KG1 (cell line): ENCODE results near the gene NDP.

ENCODE experiments used
- DNase-seq: peaks from one replicate; lab custom pipeline; 2025; lab: John Stamatoyannopoulos, UW

The NDP gene, protein sequence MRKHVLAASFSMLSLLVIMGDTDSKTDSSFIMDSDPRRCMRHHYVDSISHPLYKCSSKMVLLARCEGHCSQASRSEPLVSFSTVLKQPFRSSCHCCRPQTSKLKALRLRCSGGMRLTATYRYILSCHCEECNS

DNA sequence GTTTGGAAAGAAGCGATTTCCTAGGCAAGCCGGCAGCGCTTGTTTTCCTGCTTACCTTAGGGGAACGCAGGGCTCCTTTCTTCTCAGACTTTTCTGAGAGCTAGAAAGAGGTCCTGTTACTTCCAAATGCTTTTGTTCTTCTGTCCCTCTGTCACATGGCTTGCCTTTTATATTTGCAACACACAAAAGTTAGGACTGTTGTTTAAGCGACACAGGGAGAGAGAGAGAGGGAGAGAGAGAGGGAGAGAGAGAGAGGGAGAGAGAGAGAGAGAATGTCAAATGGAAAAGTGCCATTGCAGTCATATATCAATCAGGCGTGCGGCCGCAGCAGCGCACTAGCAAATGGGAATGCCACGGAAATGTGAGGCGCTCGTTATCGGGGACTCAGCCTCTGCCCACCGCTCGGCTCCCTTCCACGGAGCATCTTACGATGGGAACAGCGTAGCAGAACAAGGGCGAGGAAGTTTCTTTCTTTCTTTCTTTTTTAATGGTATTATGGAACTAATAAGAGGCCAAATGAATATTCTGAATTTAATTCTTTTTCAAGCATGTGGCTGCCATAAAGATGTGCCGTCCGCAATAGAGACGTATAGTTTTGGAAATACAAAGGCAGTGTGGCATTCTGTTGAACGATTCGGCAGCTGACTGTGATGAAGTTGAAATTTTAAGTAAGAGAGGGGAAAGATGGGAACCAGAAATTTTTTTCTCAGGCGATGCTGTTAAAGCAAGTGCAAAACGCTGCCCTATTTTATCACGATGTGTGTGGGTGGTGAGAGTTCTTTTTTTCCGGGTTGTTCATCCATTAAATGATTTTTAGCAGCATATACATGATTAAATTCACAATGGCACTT, at the start of gene NDP:
Gene NDP, minus strand, starts transcription at position 142 of the 851 bp plus-strand sequence. CDS start 14,745 bp downstream, outside the sequence.
- no peak for DNase-seq

DNA sequence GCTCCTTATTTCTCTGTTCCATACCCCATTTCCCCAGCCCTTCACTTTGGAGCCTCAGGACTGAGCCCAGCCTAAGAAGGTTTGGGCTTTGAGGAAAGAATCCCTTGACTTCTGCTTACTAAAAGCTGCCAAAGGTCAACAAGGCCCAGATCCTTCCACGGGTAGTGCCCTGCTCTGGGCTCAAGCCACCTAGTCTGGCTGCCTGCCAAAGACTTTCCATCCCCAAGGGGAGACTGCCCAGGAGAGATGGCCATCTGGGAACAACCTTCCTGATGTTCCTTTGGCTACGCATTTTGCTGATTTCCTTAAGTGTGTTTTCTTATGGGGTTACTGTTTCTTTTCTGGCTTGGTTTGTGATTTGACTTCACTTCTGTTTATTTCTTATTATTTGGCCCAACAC, 49.8 kb upstream of the NDP start:
- DNase-seq, result no peak

DNA sequence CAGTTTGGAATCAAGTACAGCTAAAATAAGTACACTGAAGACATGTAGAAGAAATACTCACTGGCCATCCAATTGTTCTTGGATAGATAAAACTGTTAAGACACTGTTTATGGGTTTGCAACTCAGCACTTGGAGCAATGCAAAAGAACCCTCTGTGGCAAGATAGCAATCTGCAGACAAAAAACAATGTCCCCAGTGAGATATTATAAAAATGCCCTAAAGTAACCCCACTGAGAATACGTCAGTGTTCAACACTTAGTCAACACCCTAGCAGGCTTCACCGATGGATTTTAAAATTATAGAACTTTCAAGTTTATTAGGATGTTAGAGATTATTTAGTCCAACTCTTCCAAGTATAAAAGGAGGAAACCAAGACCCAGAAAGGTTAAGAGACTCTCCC, 47.5 kb upstream of the NDP start:
- no peak for DNase-seq

DNA sequence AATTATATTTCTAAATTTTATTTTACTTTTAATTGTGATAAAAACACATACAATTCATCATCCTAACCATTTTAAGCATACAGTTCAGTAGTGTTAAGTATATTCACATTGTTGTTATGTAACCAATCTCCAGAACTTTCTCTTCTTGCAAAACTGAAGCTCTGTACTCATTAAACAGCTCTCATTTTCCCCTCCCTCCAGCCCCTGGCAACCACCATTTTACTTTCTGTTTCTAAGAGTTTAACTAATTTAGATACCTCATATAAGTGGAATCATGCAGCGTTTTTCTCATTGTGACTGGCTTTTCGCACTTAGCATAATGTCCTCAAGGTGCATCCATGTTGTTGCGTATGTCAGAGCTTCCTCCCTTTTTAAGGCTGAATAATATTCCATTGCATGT, 46.7 kb upstream of the NDP start:
- DNase-seq, result no peak

DNA sequence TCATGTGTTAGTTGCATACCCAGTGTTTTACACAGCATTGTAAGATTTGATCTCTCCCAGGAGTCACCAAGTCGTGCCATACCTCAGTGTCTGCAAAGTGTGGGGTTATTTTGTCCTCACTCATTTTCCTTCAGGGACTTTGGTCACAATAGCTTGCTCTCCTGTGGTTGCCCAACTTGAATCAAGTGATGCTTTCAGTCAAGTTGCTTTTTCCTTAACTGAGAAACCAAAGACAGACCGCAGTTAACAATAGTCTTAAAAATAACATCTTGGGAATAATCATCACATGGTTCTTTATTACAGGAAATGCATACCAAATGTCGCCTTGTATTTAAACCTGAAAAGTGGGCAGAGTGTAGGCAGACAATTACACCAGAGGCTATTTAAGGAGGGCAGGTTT, 44.5 kb upstream of the NDP start:
- DNase-seq, result no peak

DNA sequence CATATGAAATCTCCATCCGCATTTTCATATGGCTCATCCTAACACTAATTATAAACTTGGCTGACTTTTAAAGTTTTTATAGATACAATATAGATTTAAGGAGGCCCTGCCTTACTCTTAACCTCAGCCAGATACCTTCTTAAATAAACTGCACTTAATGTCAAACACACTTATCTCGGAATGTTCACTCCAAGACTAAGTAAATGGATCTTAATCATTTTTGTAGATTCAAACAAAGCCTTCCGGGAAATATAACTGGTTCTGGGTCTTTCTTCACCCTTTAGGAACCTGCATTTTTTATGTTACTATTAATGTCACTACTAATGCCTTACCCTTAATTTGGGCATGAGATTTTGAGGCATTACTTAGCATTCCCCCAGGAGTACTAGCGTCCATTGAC, 43.7 kb upstream of the NDP start:
- DNase-seq, result no peak

DNA sequence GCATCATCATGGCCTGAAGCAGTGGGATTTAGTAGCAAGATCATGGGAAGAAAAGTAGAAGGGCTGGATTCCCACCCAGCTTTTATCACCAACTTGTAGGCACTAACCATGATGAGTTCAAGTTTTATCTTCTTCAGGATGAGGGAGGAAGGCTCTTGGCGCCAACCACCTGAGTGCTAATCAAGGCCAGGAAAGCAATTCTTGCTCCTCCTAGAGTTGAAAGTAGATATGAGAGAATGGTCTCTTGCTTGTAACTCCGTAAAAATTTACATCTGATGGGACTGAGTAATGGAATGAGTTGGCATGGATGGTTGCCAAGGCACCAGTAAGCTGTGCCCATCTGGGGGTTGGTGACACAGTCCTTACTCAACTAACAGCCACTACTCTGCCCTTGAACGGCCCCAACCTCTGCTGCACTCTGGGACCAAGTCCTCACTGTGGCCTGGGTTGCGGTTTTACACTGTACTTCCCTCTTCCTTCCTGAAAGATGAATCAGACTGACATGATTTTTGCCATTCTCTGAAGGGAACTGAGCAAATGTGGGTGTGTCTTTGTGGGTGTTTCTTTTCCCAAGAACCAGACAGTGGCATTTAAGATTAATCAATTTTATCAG, 39.4 kb upstream of the NDP start:
- no peak for DNase-seq

DNA sequence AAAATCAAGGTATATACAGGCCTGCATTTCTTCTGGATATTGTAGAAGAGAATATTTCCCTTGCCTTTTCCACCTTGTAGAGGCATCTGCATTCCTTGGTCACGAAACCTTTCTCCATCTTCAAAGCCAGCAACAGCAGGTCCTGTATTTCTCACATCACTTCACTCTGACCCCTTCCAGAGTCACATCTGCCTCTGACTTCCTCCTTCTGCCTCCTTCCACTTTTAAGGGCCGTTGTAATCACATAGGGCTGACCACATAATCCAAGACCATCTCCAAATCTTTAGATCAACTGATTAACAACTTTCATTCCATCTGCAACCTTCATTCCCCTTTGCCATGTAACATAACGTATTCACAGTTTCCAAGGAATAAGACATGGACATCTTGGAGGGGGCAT, 38.3 kb upstream of the NDP start:
- no peak for DNase-seq

DNA sequence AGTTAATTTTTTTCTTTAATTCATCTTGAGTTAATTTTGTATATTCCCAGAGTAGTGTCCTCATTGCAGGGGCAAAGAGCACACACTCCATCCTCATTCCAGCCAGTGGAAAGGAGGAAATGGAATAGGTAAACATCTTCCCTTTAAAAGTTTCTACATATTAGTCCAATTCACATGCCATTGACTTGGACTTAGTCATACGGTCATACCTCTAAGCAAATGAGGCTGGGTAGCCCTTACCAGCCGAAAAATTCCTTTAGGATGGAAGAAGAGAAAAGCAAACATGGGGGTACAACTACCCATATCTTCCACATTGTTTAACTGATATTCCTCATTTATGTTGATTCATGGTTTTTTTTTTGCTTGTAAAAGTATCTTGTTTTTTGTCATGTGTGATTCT, 37.4 kb upstream of the NDP start:
- no peak for DNase-seq

DNA sequence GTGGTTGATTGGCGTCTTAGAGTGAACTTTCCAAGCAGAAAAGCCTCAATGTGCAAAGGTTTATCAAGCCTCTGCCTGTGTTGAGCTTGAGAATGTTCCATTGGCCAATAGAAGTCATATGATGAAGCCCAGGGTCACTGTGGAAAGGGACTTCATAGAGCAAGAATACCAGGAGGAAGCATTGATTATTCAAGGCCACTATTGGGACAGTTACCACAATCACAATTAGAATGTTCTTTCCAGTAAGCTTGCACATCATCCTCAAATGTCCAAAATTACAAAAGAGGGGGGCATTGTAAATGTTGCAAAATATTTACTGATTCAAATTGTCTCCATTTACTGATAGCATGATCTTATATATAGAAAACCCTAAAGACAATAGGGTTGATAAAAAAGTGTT, 32.9 kb upstream of the NDP start:
- DNase-seq, result no peak

DNA sequence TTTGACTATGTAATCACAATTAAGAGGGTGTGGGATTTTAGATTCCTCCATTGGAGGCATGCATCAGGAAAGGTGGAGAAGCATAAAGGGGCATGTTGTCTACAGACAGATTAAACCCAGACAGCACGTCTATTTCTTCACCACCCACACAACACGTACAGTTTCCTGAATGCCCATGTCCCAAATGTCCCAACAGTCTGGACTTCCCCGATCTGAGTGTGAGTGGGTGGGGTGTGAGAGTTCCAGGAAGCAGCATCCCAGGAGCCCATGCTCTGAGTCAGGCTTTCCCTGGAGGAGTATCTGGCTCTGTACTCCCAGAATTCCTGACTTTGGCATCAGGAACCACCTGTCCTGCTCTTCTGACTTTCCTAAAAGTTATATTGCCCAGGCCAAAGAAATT, 30.8 kb upstream of the NDP start:
- no peak for DNase-seq

DNA sequence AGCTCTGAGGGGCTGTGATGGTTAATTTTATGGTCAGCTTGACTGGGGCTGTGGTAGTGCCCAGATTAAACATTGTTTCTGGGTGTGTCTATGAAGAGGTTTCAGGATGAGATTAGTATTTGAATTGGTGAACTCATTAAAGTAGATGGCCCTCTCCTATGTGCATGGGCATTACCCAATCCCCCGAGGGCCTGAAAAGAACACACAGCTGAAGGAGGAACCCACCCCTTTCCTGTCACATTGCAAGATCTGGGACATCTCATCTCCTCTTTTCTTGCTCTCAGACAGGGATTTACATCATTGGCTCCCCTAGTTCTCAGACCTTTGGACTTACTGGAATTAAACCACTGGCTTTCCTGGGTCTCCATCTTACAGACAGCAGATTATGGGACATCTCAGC, 29.4 kb upstream of the NDP start:
- DNase-seq, result no peak

DNA sequence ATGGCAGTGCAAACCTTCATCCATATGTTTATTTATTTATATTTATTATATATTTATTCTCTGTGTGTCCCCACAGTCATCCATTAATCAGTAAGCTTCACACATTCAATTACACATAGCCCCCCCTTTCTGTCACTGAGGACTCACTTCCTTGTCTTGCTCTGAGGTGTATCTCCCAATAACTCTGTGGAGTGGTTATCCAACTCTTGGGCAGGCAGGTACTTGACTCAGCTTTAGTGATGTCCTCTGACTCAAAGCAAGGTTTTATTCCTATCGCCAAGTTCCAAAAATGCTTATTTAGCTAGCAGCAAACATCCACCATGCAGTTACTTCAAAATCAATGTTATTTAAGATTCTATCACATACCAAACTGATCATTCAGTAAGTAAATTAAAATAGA, 25.2 kb upstream of the NDP start:
- DNase-seq, result no peak

DNA sequence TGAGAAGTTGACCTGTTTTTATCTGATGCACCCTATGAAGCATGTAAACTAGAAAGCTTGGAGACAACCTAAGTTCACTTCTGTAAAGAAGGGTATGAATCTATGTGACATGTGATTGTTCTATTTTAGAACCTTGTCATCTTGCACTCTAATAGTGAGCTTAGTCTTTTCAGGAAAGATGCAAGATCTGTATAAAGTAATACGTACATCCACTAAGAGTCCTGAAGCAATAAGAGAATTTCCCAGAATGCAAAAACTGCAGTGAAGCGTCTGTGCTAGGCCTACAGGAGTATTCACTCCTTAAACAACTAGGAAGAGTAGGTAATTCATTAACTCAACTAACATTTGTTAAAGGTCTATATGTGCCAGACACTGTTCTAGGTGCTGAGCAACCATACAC, 23.3 kb upstream of the NDP start:
- no peak for DNase-seq

DNA sequence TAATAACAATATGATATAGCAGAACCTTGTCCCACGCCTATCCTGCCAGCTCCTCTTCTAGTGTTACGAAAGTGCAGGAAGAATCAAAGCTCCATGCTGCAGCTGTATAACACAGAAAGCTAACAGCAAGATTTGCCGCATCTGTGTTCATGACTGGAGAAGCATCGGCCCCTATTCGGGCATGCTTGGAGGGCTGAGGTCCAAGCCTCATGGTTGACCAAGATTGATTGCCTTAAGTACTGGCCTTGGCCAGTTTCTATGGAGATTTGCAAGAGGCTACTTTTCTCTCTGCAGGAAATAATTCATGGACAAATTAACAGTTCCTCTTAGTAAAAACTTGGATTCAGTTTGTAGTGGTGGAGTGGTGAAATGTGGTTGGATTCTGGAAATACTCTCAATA, 12.9 kb upstream of the NDP start:
- no peak for DNase-seq

DNA sequence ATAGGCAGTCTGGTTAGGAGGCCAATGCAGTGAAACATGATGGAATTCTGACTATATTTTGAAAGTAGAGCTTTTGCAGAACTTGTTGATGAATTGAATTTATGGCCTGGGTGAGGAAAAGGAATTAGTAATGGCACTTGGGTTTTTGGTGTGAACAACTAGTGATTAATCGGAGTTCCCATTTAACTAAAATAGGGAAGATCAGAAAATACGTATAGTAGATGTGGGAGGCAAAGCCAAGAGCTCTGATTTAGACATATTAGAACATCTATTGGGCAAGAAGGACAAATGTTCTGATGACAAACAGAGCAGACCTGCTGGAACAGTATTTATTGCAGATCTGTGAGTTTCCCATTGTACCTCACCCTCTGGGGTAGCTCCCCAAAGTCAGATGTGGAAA, 12.3 kb upstream of the NDP start:
- no peak for DNase-seq

DNA sequence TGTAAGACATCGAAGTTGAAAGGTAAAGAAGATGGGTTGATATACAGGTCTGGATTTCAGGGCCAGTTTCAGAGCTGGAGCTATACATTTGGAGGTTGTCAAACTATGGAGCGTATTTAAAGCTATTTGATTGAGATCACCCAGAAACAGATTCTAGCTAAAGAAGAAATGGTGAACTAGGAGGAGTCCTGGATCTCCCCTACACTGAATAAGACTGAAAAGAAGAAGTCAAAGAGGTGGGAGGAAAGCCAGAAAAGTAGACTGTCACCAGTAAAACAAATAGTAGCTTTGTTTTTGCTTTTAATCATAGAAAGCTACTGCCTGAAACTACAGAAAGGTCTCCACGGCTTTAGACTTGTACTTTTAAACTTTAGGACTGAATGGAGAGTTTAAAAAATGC, 5.0 kb upstream of the NDP start:
- no peak for DNase-seq

DNA sequence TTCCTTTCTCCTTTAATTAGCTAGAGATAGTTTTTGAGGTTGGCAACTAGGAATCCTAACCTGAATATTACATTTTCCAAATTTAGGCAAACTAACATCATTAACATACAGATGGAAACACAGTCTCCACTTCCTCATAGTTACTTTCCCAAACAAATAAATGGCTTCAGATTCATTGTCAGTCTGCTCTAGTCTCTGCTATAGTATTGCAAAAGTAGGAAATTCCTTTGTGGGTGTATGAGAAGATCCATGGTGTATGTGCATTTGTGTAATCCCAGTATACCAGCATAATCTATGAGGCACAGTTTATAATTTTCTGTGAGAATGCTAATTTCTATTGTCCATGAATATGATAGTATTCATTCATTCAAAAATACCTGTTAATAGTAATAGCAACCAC, 3.0 kb upstream of the NDP start:
- no peak for DNase-seq

DNA sequence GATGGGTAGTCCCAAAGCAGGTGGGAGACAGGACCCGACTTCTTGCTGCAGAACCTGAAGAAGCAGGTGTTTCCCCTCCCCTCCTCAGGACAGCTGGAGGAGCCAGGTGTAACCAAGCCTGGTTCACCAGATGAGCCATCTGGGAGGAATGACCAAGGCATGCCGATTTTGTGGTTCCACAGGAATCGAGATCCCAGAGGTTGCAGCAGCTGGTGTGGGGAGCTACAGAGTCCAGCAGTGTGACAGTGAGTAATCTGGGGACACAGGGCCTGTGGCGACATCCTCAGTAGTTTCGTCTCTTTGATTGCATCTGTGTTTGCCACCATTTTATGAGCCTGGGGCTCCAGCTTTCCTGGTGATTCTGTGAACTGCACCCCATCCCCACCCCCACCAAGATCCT, 2.6 kb upstream of the NDP start:
- DNase-seq, result no peak

DNA sequence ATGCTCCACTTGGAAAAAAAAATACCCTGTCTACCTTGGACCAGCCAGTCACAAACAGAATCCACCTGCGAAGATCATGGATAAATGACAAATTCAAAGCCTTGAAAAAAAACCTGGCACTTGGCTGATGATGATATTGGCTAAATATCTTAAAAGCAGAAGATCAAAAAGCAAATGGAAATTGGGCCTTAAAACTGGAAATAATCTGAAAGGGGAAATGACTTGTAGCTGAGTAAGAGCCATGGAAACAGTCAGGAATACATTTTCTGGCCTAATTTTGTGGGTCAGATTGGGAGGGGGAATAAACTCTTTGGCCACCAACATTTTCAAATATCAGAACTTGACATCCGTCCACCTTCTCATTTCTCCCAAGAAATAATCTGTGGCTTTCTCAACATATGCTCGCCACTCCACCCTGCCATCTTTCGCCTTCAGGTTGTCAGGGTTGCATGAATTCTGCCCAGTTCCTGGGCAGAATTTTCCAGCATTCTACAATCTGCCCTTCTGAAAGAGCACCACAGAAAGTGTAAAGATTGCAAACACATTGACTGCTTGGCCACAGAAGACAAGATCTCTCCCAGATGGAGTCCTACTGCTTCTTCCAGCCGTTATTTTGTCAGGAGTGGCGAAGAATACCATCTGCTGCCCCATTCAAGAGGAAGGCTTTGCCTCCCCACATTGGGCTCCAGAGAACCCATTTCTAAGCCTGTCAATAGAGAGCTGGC, 1.7 kb upstream of the NDP start:
- DNase-seq, result no peak

DNA sequence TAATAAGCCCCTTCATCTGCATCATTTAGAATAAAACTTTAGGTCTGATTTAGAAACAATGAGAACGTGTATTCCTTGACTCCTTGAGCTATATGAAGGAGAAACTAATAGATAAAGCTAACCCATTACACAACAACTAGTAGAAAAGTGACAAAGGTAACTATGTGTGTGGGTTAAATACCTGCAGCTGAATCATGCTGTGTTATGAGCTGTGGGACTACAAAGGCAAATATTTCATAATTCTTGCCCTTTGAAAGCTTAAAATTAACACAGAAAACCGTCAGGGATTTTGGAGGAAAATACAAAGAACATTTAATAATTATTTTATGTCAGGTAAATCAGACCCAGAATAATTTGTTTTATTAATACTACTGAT, 898 bp upstream of the NDP start:
- DNase-seq, result no peak

DNA sequence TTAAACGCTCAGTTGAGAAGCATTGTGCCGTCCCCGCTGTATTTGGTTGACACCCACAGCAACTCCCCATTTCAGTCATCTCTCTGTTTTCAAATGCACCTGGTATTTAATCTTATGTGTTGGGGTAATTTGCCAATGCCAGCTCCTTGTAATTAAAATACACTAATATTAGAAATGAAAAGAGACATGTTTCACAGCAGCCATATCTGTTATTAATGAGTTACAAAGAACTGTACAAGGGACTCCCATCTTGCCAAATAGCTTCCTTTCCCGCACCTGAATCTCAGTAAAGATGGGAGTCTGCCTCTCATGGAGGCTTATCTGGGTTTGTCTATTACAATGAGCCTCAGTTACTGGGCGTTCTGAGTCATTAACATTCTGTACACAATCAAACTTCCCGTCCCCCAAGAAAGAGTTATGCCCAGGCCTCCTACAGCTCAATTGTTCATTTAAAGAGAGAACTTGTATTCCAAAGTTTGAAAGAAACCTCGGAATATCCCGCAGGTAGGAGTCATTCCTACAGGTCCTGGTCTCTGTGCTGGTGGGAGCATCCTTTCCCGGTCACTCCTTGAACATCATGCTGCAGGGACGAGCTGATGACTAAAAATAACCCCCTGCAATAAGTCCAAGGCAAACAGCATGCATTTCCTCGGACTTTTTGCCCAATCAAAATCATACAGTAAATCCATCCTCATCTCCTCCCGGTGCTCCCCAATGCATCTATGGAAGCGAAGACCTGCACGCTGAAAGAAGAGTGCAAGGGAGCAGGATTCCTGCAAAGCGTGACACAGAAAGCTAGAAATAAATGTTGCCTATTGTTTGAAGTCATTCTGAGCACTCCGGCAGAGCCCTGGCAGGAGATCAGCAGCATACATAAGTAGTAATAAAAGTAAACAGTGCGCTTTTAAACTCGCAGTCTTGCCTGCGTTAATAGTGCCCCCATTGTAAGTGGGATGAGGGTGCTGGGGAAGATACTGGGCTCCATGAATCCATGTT, 926 bp downstream of the NDP start:
- no peak for DNase-seq
